OCI-LY1 (cell line): ENCODE results near the gene CAMTA2.

ENCODE experiments used
- EZH2 ChIP-seq: fragments of 200-600 bp; sonication (generic), shearing (Covaris generic); IDR thresholded peaks from 2 replicates; pipeline ENCODE4 v1.8.0; 2017; ENCODE audit warnings: borderline replicate concordance, mixed run types, mild to moderate bottlenecking, antibody characterized with exemption, low read length, moderate library complexity, mixed read lengths
- TF ChIP-seq, protein P1 (sequence below): fragments of 200-600 bp; sonication (generic), shearing (Covaris generic); IDR thresholded peaks from 2 replicates; pipeline ENCODE4 v1.5.1; 2017; ENCODE audit warnings: mild to moderate bottlenecking, antibody characterized with exemption, low read length, moderate library complexity, mixed read lengths

DNA sequence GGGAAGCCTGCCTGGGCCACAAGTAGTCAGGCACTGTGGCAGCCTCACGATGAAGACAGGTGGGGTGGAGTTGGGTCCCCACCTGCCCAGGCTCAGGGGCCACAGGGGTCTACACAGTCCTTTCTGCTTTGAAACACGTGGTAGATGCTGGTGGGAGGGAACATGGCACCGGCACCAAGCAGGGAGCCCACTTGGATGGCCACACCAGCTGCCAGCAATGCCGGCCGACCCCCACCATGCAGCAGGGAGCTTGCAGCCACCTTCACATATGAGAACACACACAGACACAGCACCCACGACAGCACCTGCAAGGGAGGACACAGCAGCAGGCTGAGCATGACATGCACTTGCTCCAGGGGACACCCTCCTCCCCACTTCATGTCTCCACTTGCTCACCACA, 45.4 kb upstream of the CAMTA2 start:
- no peak for TF ChIP-seq EZH2
- TF ChIP-seq, protein P1, sequence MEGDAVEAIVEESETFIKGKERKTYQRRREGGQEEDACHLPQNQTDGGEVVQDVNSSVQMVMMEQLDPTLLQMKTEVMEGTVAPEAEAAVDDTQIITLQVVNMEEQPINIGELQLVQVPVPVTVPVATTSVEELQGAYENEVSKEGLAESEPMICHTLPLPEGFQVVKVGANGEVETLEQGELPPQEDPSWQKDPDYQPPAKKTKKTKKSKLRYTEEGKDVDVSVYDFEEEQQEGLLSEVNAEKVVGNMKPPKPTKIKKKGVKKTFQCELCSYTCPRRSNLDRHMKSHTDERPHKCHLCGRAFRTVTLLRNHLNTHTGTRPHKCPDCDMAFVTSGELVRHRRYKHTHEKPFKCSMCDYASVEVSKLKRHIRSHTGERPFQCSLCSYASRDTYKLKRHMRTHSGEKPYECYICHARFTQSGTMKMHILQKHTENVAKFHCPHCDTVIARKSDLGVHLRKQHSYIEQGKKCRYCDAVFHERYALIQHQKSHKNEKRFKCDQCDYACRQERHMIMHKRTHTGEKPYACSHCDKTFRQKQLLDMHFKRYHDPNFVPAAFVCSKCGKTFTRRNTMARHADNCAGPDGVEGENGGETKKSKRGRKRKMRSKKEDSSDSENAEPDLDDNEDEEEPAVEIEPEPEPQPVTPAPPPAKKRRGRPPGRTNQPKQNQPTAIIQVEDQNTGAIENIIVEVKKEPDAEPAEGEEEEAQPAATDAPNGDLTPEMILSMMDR, result no peak
